ENCODE data around the gene TAF3. TPM values are rescaled to one million over a fixed set of nuclear protein-coding genes. Genes with fewer than 3 reads are reported as not detected.
A peak's percentile ranks its signal among the peaks of the same experiment; 100 is the strongest.

Gene TAF3
- polyA plus RNA-seq, 1 of the 3 experiments (the other 2 are of a cell fraction) = 2.4 TPM

GRCh38 chr10:8044908-8045725 is 226.8 kb downstream of the TAF3 start (continued):
- TF ChIP-seq YY1 (IDR thresholded peaks at IDR 0.05; ENCODE audit: low read depth) (peak; percentile 19; the same call in 1 of the 2 replicates), MXI1 (IDR thresholded peaks at IDR 0.05; ENCODE audit: low read depth, low read length) (peak; percentile 85), RAD21 (IDR thresholded peaks at IDR 0.05; ENCODE audit: low read length) (no peak), RXRA (IDR thresholded peaks at IDR 0.05; ENCODE audit: borderline replicate concordance, low read depth) (no peak), REST (IDR thresholded peaks at IDR 0.05; ENCODE audit: low read depth, low read length) (no peak), EZH2phosphoT487 (IDR thresholded peaks at IDR 0.05; ENCODE audit: borderline replicate concordance, low read depth) (no peak), MEF2A (IDR thresholded peaks at IDR 0.05; ENCODE audit: borderline replicate concordance, low read depth) (no peak), POLR2AphosphoS5 (IDR thresholded peaks at IDR 0.05; ENCODE audit: low read depth, low read length) (peak; percentile 63; the same call in 1 of the 2 replicates)

- DNase-seq = peak; percentile 61
- Histone ChIP-seq H3K27me3 (ENCODE audit: insufficient read depth) (no peaks in the 10 kb centered on the region), H3K9me3 (no peaks in the 10 kb centered on the region), H3F3A (replicated peaks; ENCODE audit: insufficient read depth) (no peaks in the 10 kb centered on the region), H2AFZ (ENCODE audit: low read depth) (peak overlapping the region; percentile 82; the same call in 1 of the 2 replicates), H3K9me2 (no peaks in the 10 kb centered on the region), H3K9ac (peak overlapping the region; percentile 96), H3K36me3 (replicated peaks in 1 of 2; ENCODE audit: control insufficient read depth in 1 of 2, insufficient read depth in 2 of 2, low read length in 1 of 2) (no peaks in the 10 kb centered on the region), H4K20me1 (ENCODE audit: insufficient read depth) (no peaks in the 10 kb centered on the region), H3K4me1 (ENCODE audit: control insufficient read depth in 1 of 2, insufficient read depth in 2 of 2, low read depth in 1 of 2, low read length in 1 of 2) (peaks cover 8 to 18% of the 10 kb centered on the region in 2 experiments; a peak in 2 of 4 replicates), H3K27ac (ENCODE audit: low read depth in 2 of 2, low read length in 1 of 2) (peak overlapping the region; percentile 96 to 98; a peak in 3 of 4 replicates), H3K4me3 (ENCODE audit: low read depth in 2 of 2, low read length in 1 of 2) (peak overlapping the region; percentile 86 to 92), H3K4me2 (peak overlapping the region; percentile 98), H3K79me2 (ENCODE audit: insufficient read depth) (peaks cover 54% of the 10 kb centered on the region)
- POLR2A ChIA-PET = interaction anchor here (0.7 to 3.6 kb wide), 7 partner anchors 8 to 1193 kb away, joined by 3 to 31 read pairs (median 4); partner anchors contain the start of gene GATA3
- CTCF ChIA-PET = interaction anchor here (1.0 to 1.8 kb wide), 9 partner anchors 13 to 1258 kb away, joined by 3 to 5 read pairs (median 3); no protein-coding TSS in a partner anchor
- 10% methylated on average over 17 of the region's 17 CpGs for WGBS (ENCODE audit: low lambda C conversion rate)
- no peak for TF ChIP-seq JUND (IDR thresholded peaks at IDR 0.05)
- no peak for TF ChIP-seq SMC3 (IDR thresholded peaks at IDR 0.05; ENCODE audit: low read depth, low read length)
- no peak for TF ChIP-seq PBX3 (IDR thresholded peaks at IDR 0.05)
- no peak for TF ChIP-seq GATA2 (CRISPR knock-in tag; IDR thresholded peaks at IDR 0.05)
- no peak for TF ChIP-seq CHD2 (IDR thresholded peaks at IDR 0.05; ENCODE audit: low read length, partially characterized antibody)
- no peak for TF ChIP-seq TCF12 (IDR thresholded peaks at IDR 0.05)
- no peak for TF ChIP-seq CTCF (IDR thresholded peaks at IDR 0.05)
- TF ChIP-seq SIN3A (IDR thresholded peaks at IDR 0.05; ENCODE audit: borderline replicate concordance, low read depth, low read length) = no peak
- no peak for TF ChIP-seq USF1 (IDR thresholded peaks at IDR 0.05; ENCODE audit: borderline replicate concordance, low read depth)
- TF ChIP-seq YY1 (IDR thresholded peaks at IDR 0.05; ENCODE audit: low read depth) = no peak
- no peak for TF ChIP-seq EP300 (IDR thresholded peaks at IDR 0.05; ENCODE audit: borderline replicate concordance in 1 of 2, low read depth in 1 of 2, low read length in 1 of 2)
- TF ChIP-seq MEF2A (IDR thresholded peaks at IDR 0.05; ENCODE audit: borderline replicate concordance, low read depth) = no peak
- TF ChIP-seq FOXM1 (IDR thresholded peaks at IDR 0.05; ENCODE audit: low read depth) = no peak
Observed at GRCh38 chr10:8045726-8046494, 227.6 kb downstream of the TAF3 start.
